NAMALWA (cell line): ENCODE measurements around the gene NDUFB2.
A peak's percentile ranks its signal among the peaks of the same experiment; 100 is the strongest.
"Not testable (repeated sequence)": the region's sequence is repeated elsewhere in the genome, so short reads cannot be mapped to it uniquely, and the experiment has no call there.

Experiments used
- DNase-seq: peaks from one replicate; pipeline ENCODE4 v3.0.0-alpha.2; 2015; ENCODE audit warnings: low spot score

Gene NDUFB2

DNA sequence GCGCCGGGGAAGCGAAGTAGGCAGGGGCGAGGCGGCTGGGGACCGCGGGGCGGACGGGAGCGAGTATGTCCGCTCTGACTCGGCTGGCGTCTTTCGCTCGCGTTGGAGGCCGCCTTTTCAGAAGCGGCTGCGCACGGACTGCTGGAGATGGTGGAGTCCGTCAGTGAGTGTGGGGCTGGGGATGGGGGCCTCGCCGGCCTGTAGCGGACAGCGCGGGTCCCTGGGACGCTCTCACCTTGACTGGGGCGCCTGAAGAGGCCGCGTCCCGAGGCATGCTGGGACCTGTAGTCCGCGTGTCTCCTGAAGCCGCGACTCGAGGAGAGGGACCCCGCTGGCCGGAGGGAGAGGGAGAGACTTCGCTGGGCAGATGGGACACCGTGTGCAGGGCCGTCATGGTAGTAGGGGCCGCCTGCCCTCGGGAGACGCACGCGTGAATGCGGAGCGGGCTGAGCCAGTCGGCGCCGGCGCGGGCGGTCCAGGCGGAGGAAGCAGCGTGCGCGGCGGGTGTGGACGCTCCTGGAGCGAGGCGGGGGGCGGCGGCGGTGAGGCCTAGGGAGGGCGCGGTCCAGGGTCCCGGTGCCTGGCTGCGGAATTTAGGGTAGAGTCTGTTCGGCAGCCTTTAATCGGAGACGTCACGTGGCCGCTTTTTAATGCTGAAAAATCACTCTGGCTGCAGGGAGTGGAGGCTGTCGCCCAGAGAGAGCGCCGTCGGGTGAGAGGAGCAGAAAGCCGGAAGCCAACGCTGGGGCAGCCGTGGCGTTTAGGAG lies at the start of gene NDUFB2:
TSS of gene NDUFB2 (plus strand) at position 29 of the 767 bp plus-strand sequence. CDS start at position 66, 37 bp downstream.
- peak; percentile 90 for DNase-seq

DNA sequence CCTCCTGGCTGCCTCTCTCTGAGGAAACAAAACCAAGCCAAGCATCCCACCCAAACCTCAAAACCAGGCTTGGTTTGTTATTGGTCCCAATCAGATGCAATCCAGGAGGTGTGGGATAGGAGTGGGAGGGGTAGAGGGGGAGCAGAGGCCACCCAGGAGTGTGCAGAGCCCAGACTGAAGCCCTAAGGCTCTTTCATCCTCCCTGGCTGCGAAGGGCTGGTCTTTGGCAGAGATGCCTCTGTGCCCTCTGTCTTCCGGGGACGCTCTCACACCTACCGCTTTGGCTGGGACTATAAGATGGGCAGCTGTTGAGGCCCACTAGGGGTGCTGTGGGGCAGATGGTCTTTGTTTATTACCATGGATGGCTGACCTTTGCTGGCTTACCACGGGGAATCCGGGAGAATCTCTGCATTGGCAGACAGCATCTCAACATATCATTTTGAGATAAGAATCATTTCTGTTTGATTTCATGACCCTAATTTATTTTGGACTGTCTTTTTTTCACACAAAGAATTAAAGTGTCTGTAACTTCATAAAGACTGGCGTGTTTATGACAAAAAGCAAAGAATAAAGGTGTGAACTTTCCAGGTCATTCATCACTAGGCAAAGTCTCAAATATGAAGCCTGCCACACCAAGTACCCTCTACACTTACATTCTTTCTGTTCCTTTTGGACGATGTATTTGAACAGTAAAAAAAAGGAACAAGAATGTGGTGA lies 49.4 kb upstream of the NDUFB2 start:
- DNase-seq = peak; percentile 84

GRCh38 chr7:140649556-140650205 lies 46.8 kb upstream of the NDUFB2 start:
- DNase-seq = no peak

- DNase-seq = no peak
These were observed 46.1 kb upstream of the NDUFB2 start for GRCh38 chr7:140650367-140650766.

- DNase-seq = peak; percentile 72
These were observed 43.0 kb upstream of the NDUFB2 start for GRCh38 chr7:140653319-140654108.

DNA sequence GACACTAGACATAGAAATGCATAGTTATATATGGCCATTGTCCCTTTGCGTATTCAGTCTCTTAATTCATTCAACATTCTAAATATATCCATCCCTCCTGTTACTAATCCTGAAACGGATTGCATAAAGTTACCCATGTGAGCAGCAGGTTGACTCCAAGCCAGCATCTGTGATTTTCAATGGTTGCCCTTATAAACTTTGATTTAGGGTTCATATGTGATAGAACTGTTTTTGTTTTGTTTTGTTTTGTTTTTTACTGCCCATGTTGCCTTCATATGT lies 42.5 kb upstream of the NDUFB2 start:
- DNase-seq = no peak

- DNase-seq = no peak
These were observed 41.8 kb upstream of the NDUFB2 start for GRCh38 chr7:140654661-140655060.

- DNase-seq = no peak
These were observed 40.7 kb upstream of the NDUFB2 start for GRCh38 chr7:140655511-140656408.

- peak; percentile 72 for DNase-seq
These were observed 39.7 kb upstream of the NDUFB2 start for GRCh38 chr7:140656548-140657515.

DNA sequence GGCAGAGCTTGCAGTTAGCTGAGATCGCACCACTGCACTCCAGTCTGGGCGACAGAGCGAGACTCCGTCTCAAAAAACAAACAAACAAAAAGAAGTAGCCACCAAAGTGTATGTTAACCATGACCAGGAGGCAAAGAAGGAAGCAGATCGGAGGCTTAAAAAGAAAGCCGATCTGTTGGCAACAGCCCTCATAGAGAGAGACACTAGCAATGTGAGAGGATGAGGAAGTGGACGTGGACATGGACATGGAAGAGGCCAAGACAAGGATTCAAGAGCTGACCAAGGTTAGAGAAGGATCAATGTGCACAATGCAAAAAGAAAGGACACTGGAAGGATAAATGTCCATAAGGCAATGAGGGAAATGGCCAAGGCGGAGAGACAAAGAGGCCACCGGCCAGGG lies 38.6 kb upstream of the NDUFB2 start:
- DNase-seq = no peak

DNA sequence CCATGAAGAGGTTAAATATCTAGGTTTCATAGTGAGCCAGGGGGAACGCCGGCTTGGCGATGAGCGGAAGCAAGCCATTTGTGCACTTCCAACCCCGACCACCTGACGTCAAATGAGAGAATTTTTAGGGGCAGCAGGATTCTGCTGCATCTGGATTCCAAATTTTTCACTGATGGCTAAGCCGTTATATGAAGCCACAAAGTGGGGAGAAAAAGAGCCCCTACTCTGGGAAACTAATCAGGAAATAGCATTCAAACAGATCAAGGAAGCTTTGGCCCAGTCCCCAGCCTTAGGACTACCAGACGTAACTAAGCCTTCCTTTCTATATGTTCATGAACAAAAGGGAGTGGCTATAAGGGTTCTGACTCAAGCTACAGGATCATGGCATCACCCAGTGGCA lies 36.7 kb upstream of the NDUFB2 start:
- DNase-seq = no peak

DNA sequence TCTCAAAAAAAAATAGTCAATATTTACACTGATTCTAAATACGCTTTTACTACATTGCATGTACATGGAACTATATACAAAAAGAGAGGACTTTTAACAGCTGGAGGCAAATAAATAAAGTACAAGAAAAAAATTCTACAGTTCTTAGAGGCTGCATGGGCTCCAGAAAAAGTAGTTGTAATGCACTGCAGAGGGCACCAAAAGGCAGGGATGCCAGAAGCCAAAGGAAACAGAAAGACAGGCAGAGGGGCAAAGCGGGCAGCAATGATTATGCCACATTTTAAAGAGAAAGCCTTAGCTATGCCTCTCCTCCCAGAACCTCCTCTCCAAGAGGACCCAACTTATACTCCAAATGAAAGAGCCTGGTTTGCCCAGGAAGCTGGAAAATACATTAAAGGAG lies 35.4 kb upstream of the NDUFB2 start:
- DNase-seq = peak; percentile 31

DNA sequence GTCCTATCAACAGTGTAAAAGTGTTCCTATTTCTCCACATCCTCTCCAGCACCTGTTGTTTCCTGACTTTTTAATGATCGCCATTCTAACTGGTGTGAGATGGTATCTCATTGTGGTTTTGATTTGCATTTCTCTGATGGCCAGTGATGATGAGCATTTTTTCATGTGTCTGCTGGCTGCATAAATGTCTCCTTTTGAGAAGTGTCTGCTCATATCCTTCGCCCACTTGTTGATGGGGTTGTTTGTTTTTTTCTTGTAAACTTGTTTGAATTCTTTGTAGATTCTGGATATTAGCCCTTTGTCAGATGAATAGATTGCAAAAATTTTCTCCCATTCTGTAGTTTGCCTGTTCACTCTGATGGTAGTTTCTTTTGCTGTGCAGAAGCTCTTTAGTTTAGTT lies 33.6 kb upstream of the NDUFB2 start:
- not testable (repeated sequence) for DNase-seq

GRCh38 chr7:140667476-140667875 lies 29.0 kb upstream of the NDUFB2 start:
- DNase-seq = no peak

- no peak for DNase-seq
These were observed 27.9 kb upstream of the NDUFB2 start for GRCh38 chr7:140668641-140669040.

DNA sequence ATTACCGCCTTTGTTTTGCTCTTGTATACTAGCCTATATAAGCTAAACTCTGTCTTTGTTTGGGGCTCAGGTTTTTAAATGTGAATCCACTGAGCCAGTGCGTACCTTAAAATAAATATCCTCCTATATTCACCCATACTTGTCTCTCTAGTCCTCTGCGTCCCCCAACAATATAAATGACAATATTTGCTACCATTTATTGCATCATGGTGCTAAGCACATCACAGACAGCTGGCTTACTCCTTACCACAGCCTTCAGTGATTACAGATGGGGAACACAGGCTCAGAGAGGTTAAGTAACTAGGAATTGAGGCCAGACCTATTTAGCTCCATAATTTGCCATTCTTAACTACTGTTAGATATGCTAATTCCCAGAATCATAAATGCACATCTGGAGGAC lies 27.2 kb upstream of the NDUFB2 start:
- DNase-seq = no peak

DNA sequence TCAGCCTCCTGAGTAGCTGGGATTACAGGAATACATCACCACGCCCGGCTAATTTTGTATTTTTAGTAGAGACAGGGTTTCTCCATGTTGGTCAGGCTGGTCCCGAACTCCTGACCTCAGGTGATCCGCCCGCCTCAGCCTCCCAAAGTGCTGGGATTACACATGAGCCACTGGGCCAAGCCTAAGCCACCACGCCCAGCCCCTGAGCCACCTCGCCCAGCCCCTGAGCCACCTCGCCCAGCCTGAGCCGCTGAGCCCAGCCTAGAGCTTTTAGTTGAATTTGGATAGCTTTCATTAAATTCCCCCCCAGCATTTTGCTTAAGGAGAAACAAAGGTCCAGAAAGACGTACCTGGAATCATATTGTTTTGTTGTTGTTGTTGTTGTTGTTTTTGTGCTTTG lies 26.6 kb upstream of the NDUFB2 start:
- DNase-seq = not testable (repeated sequence)

GRCh38 chr7:140670343-140670935 lies 26.1 kb upstream of the NDUFB2 start:
- DNase-seq = no peak

DNA sequence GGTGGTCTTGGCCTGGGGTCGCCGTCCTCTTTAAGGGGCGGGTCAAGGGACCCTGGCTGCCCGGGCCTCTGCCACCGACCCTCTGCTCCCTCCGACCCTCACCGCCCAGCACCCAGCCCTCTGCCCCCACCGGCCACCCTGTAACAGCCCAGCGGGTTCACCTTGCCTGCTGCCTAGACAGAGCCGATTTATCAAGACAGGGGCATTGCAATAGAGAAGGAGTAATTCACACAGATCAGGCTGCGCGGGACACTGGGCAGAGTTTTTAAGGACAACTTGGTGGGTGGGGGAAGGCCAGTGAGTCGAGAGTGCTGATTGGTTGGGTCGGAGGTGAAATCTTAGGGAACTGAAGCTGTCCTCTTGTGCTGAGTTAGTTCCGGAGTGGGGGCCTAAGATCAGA lies 24.5 kb upstream of the NDUFB2 start:
- DNase-seq = no peak
